HEK293T (cell line): Measurements from ENCODE around the gene TXNDC8.

Experiments used
- BHLHE40 ChIP-seq: fragments of 450-650 bp; IDR thresholded peaks from 2 replicates; pipeline ENCODE4 v1.6.1; 2016; ENCODE audit warnings: mild to moderate bottlenecking, moderate library complexity, borderline replicate concordance
- HDGF ChIP-seq: fragments of 450-650 bp; IDR thresholded peaks from 2 replicates; pipeline ENCODE4 v1.6.1; 2017; ENCODE audit warnings: antibody characterized with exemption, borderline replicate concordance

DNA sequence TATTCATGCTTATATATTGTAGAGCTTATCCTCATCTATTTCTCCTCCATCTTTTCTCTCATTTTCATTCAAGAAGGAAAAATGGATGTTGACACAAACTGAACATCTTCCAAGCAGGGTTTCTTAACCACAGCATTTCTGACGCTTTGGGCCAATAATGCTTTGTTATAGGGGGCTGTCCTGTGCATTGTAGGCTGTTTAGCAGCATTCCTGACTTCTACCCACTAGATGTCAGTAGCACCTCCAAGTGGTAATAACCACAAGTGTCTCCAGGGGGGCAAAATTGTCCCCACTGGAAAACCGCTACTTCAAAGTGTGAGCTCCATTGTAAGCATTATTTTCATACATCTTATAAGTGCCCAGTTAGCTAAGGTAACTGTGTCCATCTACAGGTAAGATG is 2.6 kb upstream of the TXNDC8 start:
- TF ChIP-seq BHLHE40 (no peak), HDGF (no peak)
